Liver (tissue), 3 donors: Measurements from ENCODE around the gene TPSD1.
A peak's percentile ranks its signal among the peaks of the same experiment; 100 is the strongest.

Experiments
- ATF3 ChIP-seq: IDR thresholded peaks from 2 replicates; pipeline ENCODE4 v1.6.1; 2016; ENCODE audit warnings: antibody characterized with exemption
- FOXA2 ChIP-seq: IDR thresholded peaks from 2 replicates; pipeline ENCODE4 v1.6.1; 2016; ENCODE audit warnings: antibody characterized with exemption
- GABPA ChIP-seq, 2 donors: IDR thresholded peaks in 1 of 2; conservative IDR thresholded peaks in 1 of 2; 2 replicates each; pipeline ENCODE4 v1.6.1; 2016; ENCODE audit warnings: antibody characterized with exemption in 2 of 2, mild to moderate bottlenecking in 1 of 2, moderate library complexity in 1 of 2
- JUND ChIP-seq, 2 donors: IDR thresholded peaks; 2 replicates each; pipeline ENCODE4 v1.6.1; 2016; ENCODE audit warnings: antibody characterized with exemption in 2 of 2
- MAX ChIP-seq: IDR thresholded peaks from 2 replicates; pipeline ENCODE4 v1.6.1; 2016; ENCODE audit warnings: antibody characterized with exemption
- NR2F2 ChIP-seq: IDR thresholded peaks from 2 replicates; pipeline ENCODE4 v1.6.1; 2016; ENCODE audit warnings: antibody characterized with exemption
- RAD21 ChIP-seq, 2 donors: IDR thresholded peaks; 2 replicates each; pipeline ENCODE4 v1.6.1; 2016; ENCODE audit warnings: antibody characterized with exemption in 2 of 2, mild to moderate bottlenecking in 2 of 2
- RXRA ChIP-seq, 2 donors: IDR thresholded peaks; 2 replicates each; pipeline ENCODE4 v1.6.1; 2017 to 2018; ENCODE audit warnings: antibody characterized with exemption in 2 of 2, mild to moderate bottlenecking in 1 of 2
- SP1 ChIP-seq: IDR thresholded peaks from 2 replicates; pipeline ENCODE4 v1.6.1; 2018; ENCODE audit warnings: antibody characterized with exemption, mild to moderate bottlenecking
- TAF1 ChIP-seq: conservative IDR thresholded peaks from 2 replicates; pipeline ENCODE4 v1.6.1; 2016; ENCODE audit warnings: antibody characterized with exemption, mild to moderate bottlenecking
- YY1 ChIP-seq: IDR thresholded peaks from 2 replicates; pipeline ENCODE4 v1.6.1; 2016; ENCODE audit warnings: antibody characterized with exemption, mild to moderate bottlenecking
- TF ChIP-seq, protein P1 (sequence below): fragments of 150-350 bp; IDR thresholded peaks from 2 replicates; pipeline ENCODE4 v1.5.1; 2017; ENCODE audit warnings: improper control_type of control experiment, low read depth, low read length; ENCODE audit not compliant: missing input control
- TF ChIP-seq, protein P2 (sequence below): IDR thresholded peaks from 2 replicates; pipeline ENCODE4 v1.6.1; 2016; ENCODE audit warnings: antibody characterized with exemption, mild to moderate bottlenecking
- TF ChIP-seq, protein P3 (sequence below): IDR thresholded peaks from 2 replicates; pipeline ENCODE4 v1.6.1; 2016; ENCODE audit warnings: antibody characterized with exemption
- donor health status: healthy.
- donor health status: healthy.

GRCh38 chr16:1291576-1291974 is 35.7 kb downstream of the TPSD1 start:
- no peak for TF ChIP-seq RAD21 (IDR thresholded peaks at IDR 0.05)
- no peak for TF ChIP-seq TAF1
- TF ChIP-seq, protein P1, sequence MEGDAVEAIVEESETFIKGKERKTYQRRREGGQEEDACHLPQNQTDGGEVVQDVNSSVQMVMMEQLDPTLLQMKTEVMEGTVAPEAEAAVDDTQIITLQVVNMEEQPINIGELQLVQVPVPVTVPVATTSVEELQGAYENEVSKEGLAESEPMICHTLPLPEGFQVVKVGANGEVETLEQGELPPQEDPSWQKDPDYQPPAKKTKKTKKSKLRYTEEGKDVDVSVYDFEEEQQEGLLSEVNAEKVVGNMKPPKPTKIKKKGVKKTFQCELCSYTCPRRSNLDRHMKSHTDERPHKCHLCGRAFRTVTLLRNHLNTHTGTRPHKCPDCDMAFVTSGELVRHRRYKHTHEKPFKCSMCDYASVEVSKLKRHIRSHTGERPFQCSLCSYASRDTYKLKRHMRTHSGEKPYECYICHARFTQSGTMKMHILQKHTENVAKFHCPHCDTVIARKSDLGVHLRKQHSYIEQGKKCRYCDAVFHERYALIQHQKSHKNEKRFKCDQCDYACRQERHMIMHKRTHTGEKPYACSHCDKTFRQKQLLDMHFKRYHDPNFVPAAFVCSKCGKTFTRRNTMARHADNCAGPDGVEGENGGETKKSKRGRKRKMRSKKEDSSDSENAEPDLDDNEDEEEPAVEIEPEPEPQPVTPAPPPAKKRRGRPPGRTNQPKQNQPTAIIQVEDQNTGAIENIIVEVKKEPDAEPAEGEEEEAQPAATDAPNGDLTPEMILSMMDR = no peak
- no peak for TF ChIP-seq JUND (IDR thresholded peaks at IDR 0.05)
- TF ChIP-seq, protein P2, sequence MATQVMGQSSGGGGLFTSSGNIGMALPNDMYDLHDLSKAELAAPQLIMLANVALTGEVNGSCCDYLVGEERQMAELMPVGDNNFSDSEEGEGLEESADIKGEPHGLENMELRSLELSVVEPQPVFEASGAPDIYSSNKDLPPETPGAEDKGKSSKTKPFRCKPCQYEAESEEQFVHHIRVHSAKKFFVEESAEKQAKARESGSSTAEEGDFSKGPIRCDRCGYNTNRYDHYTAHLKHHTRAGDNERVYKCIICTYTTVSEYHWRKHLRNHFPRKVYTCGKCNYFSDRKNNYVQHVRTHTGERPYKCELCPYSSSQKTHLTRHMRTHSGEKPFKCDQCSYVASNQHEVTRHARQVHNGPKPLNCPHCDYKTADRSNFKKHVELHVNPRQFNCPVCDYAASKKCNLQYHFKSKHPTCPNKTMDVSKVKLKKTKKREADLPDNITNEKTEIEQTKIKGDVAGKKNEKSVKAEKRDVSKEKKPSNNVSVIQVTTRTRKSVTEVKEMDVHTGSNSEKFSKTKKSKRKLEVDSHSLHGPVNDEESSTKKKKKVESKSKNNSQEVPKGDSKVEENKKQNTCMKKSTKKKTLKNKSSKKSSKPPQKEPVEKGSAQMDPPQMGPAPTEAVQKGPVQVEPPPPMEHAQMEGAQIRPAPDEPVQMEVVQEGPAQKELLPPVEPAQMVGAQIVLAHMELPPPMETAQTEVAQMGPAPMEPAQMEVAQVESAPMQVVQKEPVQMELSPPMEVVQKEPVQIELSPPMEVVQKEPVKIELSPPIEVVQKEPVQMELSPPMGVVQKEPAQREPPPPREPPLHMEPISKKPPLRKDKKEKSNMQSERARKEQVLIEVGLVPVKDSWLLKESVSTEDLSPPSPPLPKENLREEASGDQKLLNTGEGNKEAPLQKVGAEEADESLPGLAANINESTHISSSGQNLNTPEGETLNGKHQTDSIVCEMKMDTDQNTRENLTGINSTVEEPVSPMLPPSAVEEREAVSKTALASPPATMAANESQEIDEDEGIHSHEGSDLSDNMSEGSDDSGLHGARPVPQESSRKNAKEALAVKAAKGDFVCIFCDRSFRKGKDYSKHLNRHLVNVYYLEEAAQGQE = no peak
- no peak for TF ChIP-seq SP1
- TF ChIP-seq ATF3 = no peak
- no peak for TF ChIP-seq GABPA (IDR thresholded peaks at IDR 0.05 in 1 of 2, conservative IDR thresholded peaks at IDR 0.05 in 1 of 2)
- peak in 1 of 2 donors; percentile 22 for TF ChIP-seq RXRA (IDR thresholded peaks at IDR 0.05)
- TF ChIP-seq MAX = no peak
- no peak for TF ChIP-seq FOXA2
- no peak for TF ChIP-seq YY1
- TF ChIP-seq NR2F2 = no peak
- TF ChIP-seq, protein P3, sequence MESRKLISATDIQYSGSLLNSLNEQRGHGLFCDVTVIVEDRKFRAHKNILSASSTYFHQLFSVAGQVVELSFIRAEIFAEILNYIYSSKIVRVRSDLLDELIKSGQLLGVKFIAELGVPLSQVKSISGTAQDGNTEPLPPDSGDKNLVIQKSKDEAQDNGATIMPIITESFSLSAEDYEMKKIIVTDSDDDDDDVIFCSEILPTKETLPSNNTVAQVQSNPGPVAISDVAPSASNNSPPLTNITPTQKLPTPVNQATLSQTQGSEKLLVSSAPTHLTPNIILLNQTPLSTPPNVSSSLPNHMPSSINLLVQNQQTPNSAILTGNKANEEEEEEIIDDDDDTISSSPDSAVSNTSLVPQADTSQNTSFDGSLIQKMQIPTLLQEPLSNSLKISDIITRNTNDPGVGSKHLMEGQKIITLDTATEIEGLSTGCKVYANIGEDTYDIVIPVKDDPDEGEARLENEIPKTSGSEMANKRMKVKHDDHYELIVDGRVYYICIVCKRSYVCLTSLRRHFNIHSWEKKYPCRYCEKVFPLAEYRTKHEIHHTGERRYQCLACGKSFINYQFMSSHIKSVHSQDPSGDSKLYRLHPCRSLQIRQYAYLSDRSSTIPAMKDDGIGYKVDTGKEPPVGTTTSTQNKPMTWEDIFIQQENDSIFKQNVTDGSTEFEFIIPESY = no peak
